Peyer's patch (tissue), 4 donors: ENCODE results near the gene OR51B4. TPM values are rescaled to one million over a fixed set of nuclear protein-coding genes. Genes with fewer than 3 reads are reported as not detected.

ENCODE experiments used
- DNase-seq, 3 donors: peaks; one replicate each; pipeline ENCODE4 v3.0.0-alpha.2; 2017 to 2019
- H3K27ac ChIP-seq, 4 donors: fragments of 200-600 bp; sonication (generic); one replicate each; pipeline ENCODE4 v1.5.1; 2016 to 2019
- H3K27me3 ChIP-seq, 2 donors: fragments of 200-600 bp; sonication (generic); one replicate each; pipeline ENCODE4 v1.5.1; 2019
- H3K36me3 ChIP-seq, 3 donors: fragments of 200-600 bp; sonication (generic); one replicate each; pipeline ENCODE4 v1.5.1; 2016 to 2019
- H3K4me1 ChIP-seq, 4 donors: fragments of 200-600 bp; sonication (generic); one replicate each; pipeline ENCODE4 v1.5.1; 2016 to 2019
- H3K4me3 ChIP-seq, 4 donors: fragments of 200-600 bp; sonication (generic); 1 replicate in 3 of 4; 2 replicates in 1 of 4; pipeline ENCODE4 v1.5.1; 2016 to 2019; ENCODE audit warnings: mild to moderate bottlenecking in 1 of 4
- H3K9me3 ChIP-seq, 4 donors: fragments of 200-600 bp; sonication (generic); one replicate each; pipeline ENCODE4 v1.5.1; 2016 to 2019; ENCODE audit warnings: mild to moderate bottlenecking in 1 of 4
- CTCF ChIP-seq, 6 experiments: fragments of 450-650 bp in 4 of 6; fragments of 200-600 bp in 2 of 6; sonication (generic) in 1 of 6; IDR thresholded peaks; one replicate each; pipeline ENCODE4 v1.5.1; 2017 to 2019; ENCODE audit warnings: antibody characterized with exemption in 6 of 6, mild to moderate bottlenecking in 3 of 6, moderate library complexity in 1 of 6
- POLR2A ChIP-seq, 2 donors: fragments of 450-650 bp; IDR thresholded peaks; one replicate each; pipeline ENCODE4 v1.5.1; 2017; ENCODE audit warnings: antibody characterized with exemption in 2 of 2, mild to moderate bottlenecking in 2 of 2, moderate library complexity in 2 of 2
- total RNA-seq, 4 donors: library from RNA; depleted of rRNA; stranded (reverse); fragments of >200 nt; gene quantifications; one replicate each; pipeline ENCODE4 v1.1.0, GENCODE V29; 2016

Gene OR51B4
- not detected for total RNA-seq

DNA sequence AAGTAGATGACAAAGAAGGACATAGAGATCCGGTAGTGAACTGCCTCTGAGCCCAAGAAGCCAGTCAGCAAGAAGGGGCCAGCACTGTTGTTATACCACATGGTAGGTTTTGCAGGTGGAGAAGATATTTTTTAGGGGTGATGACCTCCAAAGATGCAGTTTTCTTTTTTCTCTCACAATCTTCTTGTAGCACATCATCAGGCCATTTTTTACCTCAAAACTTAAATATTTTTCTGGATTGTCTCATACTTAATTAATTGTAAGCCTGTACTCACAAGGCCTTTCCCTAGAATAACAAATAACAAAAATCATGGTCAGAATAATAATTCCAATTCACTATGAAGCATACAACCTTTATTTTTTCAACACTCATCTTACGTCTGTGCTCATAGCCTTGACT is at the start of gene OR51B4:
Gene OR51B4 (minus strand): TSS at position 101 of the 400 bp plus-strand sequence. CDS start 0 bp downstream, at position 101.
- Histone ChIP-seq H3K27me3 (no peaks in the 10 kb centered on the region), H3K27ac (no peak within 1 kb of the TSS), H3K4me3 (no peak within 1 kb of the TSS), H3K36me3 (no peaks in the 10 kb centered on the region), H3K4me1 (no peaks in the 10 kb centered on the region), H3K9me3 (no peaks in the 10 kb centered on the region)
- TF ChIP-seq CTCF (IDR thresholded peaks at IDR 0.05), result no peak
- no peak for DNase-seq

DNA sequence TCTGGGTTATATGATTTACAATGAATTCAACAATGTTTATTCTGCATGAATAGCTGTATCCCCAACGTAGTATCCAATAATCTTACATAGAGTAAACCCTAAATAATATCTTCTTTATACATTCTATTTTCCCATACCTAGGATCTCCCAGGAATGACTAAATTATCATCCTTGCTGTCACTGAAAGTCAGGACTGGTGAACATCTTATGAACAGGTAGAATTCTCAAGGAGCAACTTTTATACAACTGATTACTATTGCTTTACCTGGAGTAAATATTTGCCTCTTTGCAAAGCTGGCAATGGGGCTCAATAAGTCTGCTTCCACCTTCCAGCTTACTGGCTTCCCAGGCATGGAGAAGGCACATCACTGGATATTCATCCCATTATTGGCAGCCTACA is 49.5 kb upstream of the OR51B4 start, which contains the start of gene OR51B6:
Gene OR51B6 (plus strand): TSS at position 301 of the 400 bp plus-strand sequence. CDS start 0 bp downstream, at position 301.
- H3K27me3 ChIP-seq, result no peaks in the 10 kb centered on the region
- H3K4me3 ChIP-seq, result no peak within 1 kb of the TSS
- no peaks in the 10 kb centered on the region for H3K36me3 ChIP-seq
- no peak for DNase-seq
- no peak for TF ChIP-seq POLR2A (IDR thresholded peaks at IDR 0.05)
- TF ChIP-seq CTCF (IDR thresholded peaks at IDR 0.05), result no peak
- no peak within 1 kb of the TSS for H3K27ac ChIP-seq
- H3K4me1 ChIP-seq, result no peaks in the 10 kb centered on the region
- no peaks in the 10 kb centered on the region for H3K9me3 ChIP-seq

DNA sequence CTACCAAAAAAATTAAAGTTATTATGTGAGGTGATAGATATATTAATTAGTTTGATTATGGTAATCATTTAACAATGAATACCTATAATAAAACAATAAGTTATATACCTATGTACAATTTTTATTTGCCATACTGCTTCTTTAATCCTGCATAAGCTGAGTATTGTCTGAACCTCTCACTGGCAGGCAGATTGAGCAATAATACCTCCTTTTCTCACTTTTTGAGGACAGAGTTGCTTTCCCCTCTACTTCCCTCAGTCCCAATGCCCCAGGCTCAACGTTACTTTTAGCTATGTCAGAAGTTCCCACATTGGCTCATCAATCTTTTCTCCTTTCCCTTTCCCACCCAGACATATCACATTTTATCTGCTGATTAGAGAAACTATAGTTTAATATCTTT is 47.8 kb upstream of the OR51B4 start:
- TF ChIP-seq CTCF (IDR thresholded peaks at IDR 0.05), result no peak
- TF ChIP-seq POLR2A (IDR thresholded peaks at IDR 0.05), result no peak
- no peak overlapping the region for H3K4me3 ChIP-seq
- no peaks in the 10 kb centered on the region for H3K27me3 ChIP-seq
- H3K36me3 ChIP-seq, result no peaks in the 10 kb centered on the region
- no peak overlapping the region for H3K27ac ChIP-seq
- H3K4me1 ChIP-seq, result no peaks in the 10 kb centered on the region
- DNase-seq, result no peak
- no peaks in the 10 kb centered on the region for H3K9me3 ChIP-seq

DNA sequence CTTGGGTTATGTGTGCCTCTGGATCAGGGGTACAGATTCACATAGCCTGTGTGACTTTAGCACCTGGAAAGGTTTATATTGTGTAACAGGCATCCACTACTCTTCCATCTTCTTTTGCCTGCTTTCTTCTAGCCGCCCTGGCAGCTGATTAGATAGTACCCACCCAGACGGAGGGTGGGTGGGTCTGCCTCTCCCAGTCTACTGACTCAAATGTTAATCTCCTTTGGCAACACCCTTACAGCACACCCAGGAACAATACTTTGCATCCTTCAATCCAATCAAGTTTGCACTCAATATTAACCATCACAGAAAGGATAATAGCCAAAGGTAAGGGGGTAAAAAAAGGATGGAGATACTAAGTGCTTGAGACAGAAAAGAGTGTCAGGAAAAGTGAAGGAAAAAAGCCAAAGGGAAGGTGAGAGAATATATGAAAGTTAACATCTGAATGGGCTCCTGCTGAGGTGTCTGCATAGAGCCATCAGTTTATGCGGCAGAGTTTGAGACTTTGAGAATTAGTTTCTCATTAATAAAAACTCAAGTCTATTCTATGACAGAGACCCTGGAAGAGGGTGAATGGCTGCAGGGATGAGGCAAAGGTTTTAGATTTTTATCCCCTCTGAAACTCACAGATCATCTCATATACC is 46.9 kb upstream of the OR51B4 start:
- Histone ChIP-seq H3K27ac (no peak overlapping the region), H3K4me1 (no peaks in the 10 kb centered on the region), H3K27me3 (no peaks in the 10 kb centered on the region), H3K36me3 (no peaks in the 10 kb centered on the region), H3K4me3 (no peak overlapping the region), H3K9me3 (no peaks in the 10 kb centered on the region)
- TF ChIP-seq POLR2A (IDR thresholded peaks at IDR 0.05) (no peak), CTCF (IDR thresholded peaks at IDR 0.05) (no peak)
- no peak for DNase-seq

- no peaks in the 10 kb centered on the region for H3K36me3 ChIP-seq
- no peaks in the 10 kb centered on the region for H3K9me3 ChIP-seq
- H3K27me3 ChIP-seq, result no peaks in the 10 kb centered on the region
- TF ChIP-seq POLR2A (IDR thresholded peaks at IDR 0.05) (no peak), CTCF (IDR thresholded peaks at IDR 0.05) (no peak)
- no peak for DNase-seq
- no peak overlapping the region for H3K4me3 ChIP-seq
- no peak overlapping the region for H3K27ac ChIP-seq
- no peaks in the 10 kb centered on the region for H3K4me1 ChIP-seq
Observed at GRCh38 chr11:5345831-5346230, 44.1 kb upstream of the OR51B4 start.
